ENCODE measurements around the gene SLC4A3. TPM values are rescaled to one million over a fixed set of nuclear protein-coding genes. Genes with fewer than 3 reads are reported as not detected.

Gene SLC4A3
- total and polyA plus RNA-seq, 2 of the 13 experiments (the other 11 are each of a cell fraction or from before 2014, with no cell fraction given): 0.18 to 0.95 TPM

GRCh38 chr2:219596954-219597551 lies 30.4 kb upstream of the SLC4A3 start (continued):
- TF ChIP-seq ZBED4 (CRISPR knock-in tag; IDR thresholded peaks at IDR 0.05; ENCODE audit: borderline replicate concordance): no peak
- TF ChIP-seq SP1 (IDR thresholded peaks at IDR 0.05): no peak
- TF ChIP-seq SP1 (CRISPR knock-in tag; IDR thresholded peaks at IDR 0.05): no peak
- TF ChIP-seq KDM2A (CRISPR knock-in tag; IDR thresholded peaks at IDR 0.05; ENCODE audit: borderline replicate concordance, low read depth): no peak
- no peak for TF ChIP-seq MEIS1 (CRISPR knock-in tag; IDR thresholded peaks at IDR 0.05; ENCODE audit: borderline replicate concordance)
- TF ChIP-seq MAFK (conservative IDR thresholded peaks at IDR 0.05 in 1 of 2, IDR thresholded peaks at IDR 0.05 in 1 of 2; ENCODE audit: low read length in 2 of 2): no peak
- no peak for TF ChIP-seq ZNF142 (CRISPR knock-in tag; IDR thresholded peaks at IDR 0.05)
- TF ChIP-seq ZBTB38 (CRISPR knock-in tag; IDR thresholded peaks at IDR 0.05): no peak
- TF ChIP-seq ZSCAN9 (CRISPR knock-in tag; IDR thresholded peaks at IDR 0.05; ENCODE audit: borderline replicate concordance): no peak
- no peak for TF ChIP-seq ZBTB46 (CRISPR knock-in tag; IDR thresholded peaks at IDR 0.05; ENCODE audit: borderline replicate concordance)
- TF ChIP-seq ZNF639 (CRISPR knock-in tag; conservative IDR thresholded peaks at IDR 0.05): no peak
- TF ChIP-seq ZNF724P (CRISPR knock-in tag; IDR thresholded peaks at IDR 0.05; ENCODE audit: borderline replicate concordance): no peak
- no peak for TF ChIP-seq ZNF550 (CRISPR knock-in tag; IDR thresholded peaks at IDR 0.05; ENCODE audit: borderline replicate concordance)
- TF ChIP-seq KDM6A (CRISPR knock-in tag; IDR thresholded peaks at IDR 0.05; ENCODE audit: low read depth): 0 out of 2 replicates have a peak, but pooled peaks have one; percentile 5
- TF ChIP-seq ZNF766 (CRISPR knock-in tag; IDR thresholded peaks at IDR 0.05; ENCODE audit: borderline replicate concordance): no peak
- peak; percentile 53; the same call in 1 of the 2 replicates for TF ChIP-seq ZNF3 (CRISPR knock-in tag; IDR thresholded peaks at IDR 0.05)
